IMR-90 (cell line): ENCODE results near the gene FBXO17. TPM values are rescaled to one million over a fixed set of nuclear protein-coding genes. Genes with fewer than 3 reads are reported as not detected.
"Not testable (repeated sequence)": the region's sequence is repeated elsewhere in the genome, so short reads cannot be mapped to it uniquely, and the experiment has no call there.

Source experiments
- ATAC-seq: fragments of 200-7000 bp; cut with Tn5 transposase; 2 replicates; pipeline ENCODE4 v1.9.1; 2020; ENCODE audit warnings: low read depth, mild to moderate bottlenecking, moderate library complexity
- BruUV-seq: library from RNA; stranded (reverse); fragments of 400-500 nt; replicated peaks from 2 replicates; lab custom pipeline; 2021; lab: Mats Ljungman, UMichigan
- CTCF ChIA-PET: fragments of 300-600 bp; formaldehyde crosslinking; extraction: SDS; loops from one replicate; lab custom pipeline; 2021; ENCODE audit warnings: antibody characterized with exemption; lab: Yijun Ruan, JAX
- POLR2A ChIA-PET: fragments of 300-600 bp; sonication (Branson Sonifier 250); formaldehyde crosslinking; loops from one replicate; lab custom pipeline; 2022; ENCODE audit warnings: antibody characterized with exemption; ENCODE audit not compliant: unreplicated experiment; lab: Charles Lee
- DNase-seq: peaks from one replicate; pipeline ENCODE4 v3.0.0; 2013
- H2AFZ ChIP-seq: replicated peaks from 2 replicates; pipeline ENCODE3; 2013; ENCODE audit warnings: low read length, mild to moderate bottlenecking; ENCODE audit not compliant: poor library complexity
- H2AK5ac ChIP-seq: 2 replicates; pipeline ENCODE4 v1.6.1; 2013; ENCODE audit warnings: low read depth, low read length, inconsistent platforms
- H2AK9ac ChIP-seq: replicated peaks from 2 replicates; pipeline ENCODE3; 2013; ENCODE audit warnings: mild to moderate bottlenecking, low read depth, low read length, moderate library complexity; ENCODE audit not compliant: poor library complexity
- H2BK120ac ChIP-seq: 2 replicates; pipeline ENCODE4 v1.6.1; 2013; ENCODE audit warnings: low read depth, low read length, inconsistent platforms
- H2BK15ac ChIP-seq: 3 replicates; pipeline ENCODE4 v1.6.1; 2013; ENCODE audit warnings: low read depth, low read length, inconsistent platforms
- H2BK20ac ChIP-seq: 2 replicates; pipeline ENCODE4 v1.6.1; 2013; ENCODE audit warnings: low read depth, mild to moderate bottlenecking, inconsistent platforms, low read length, moderate library complexity
- H2BK5ac ChIP-seq: 2 replicates; pipeline ENCODE4 v1.6.1; 2013; ENCODE audit warnings: mild to moderate bottlenecking, low read depth, low read length, inconsistent platforms; ENCODE audit not compliant: poor library complexity, severe bottlenecking
- H3K14ac ChIP-seq: replicated peaks from 2 replicates; pipeline ENCODE4 v1.6.1; 2013; ENCODE audit warnings: low read depth, low read length, inconsistent platforms
- H3K18ac ChIP-seq: 2 replicates; pipeline ENCODE4 v1.6.1; 2013; ENCODE audit warnings: low read depth, low read length, control low read depth
- H3K23ac ChIP-seq: 2 replicates; pipeline ENCODE4 v1.6.1; 2013; ENCODE audit warnings: low read depth, low read length, inconsistent platforms
- H3K27ac ChIP-seq: 2 replicates; pipeline ENCODE4 v1.5.1; 2013; ENCODE audit warnings: mild to moderate bottlenecking, control low read depth, low read length; ENCODE audit not compliant: insufficient read depth
- H3K27me3 ChIP-seq: 2 replicates; pipeline ENCODE4 v1.6.1; 2013; ENCODE audit warnings: low read length; ENCODE audit not compliant: control insufficient read depth, insufficient read depth
- H3K36me3 ChIP-seq: 2 replicates; pipeline ENCODE4 v1.6.1; 2013; ENCODE audit warnings: low read length, mixed read lengths; ENCODE audit not compliant: control insufficient read depth, insufficient read depth
- H3K4ac ChIP-seq: 2 replicates; pipeline ENCODE4 v1.6.1; 2013; ENCODE audit warnings: low read depth, low read length, inconsistent platforms
- H3K4me1 ChIP-seq: 2 replicates; pipeline ENCODE4 v1.6.1; 2013; ENCODE audit warnings: low read length, mixed read lengths; ENCODE audit not compliant: control insufficient read depth, insufficient read depth
- H3K4me2 ChIP-seq: 2 replicates; pipeline ENCODE4 v1.6.1; 2013; ENCODE audit warnings: low read depth, mild to moderate bottlenecking, control low read depth, low read length, moderate library complexity
- H3K4me3 ChIP-seq: 2 replicates; pipeline ENCODE4 v1.5.1; 2013; ENCODE audit warnings: low read depth, mild to moderate bottlenecking, control low read depth, low read length, moderate library complexity; ENCODE audit not compliant: insufficient read depth
- H3K56ac ChIP-seq: 2 replicates; pipeline ENCODE4 v1.6.1; 2013; ENCODE audit warnings: low read length, inconsistent platforms; ENCODE audit not compliant: insufficient read depth; ENCODE audit errors: extremely low read depth
- H3K79me1 ChIP-seq, 2 experiments: 2 replicates each; pipeline ENCODE4 v1.6.1; 2013; ENCODE audit warnings: low read length in 2 of 2, inconsistent platforms in 1 of 2, low read depth in 1 of 2
- H3K9ac ChIP-seq: 2 replicates; pipeline ENCODE4 v1.6.1; 2013; ENCODE audit warnings: low read depth, low read length, control low read depth
- H3K9me1 ChIP-seq: 2 replicates; pipeline ENCODE4 v1.6.1; 2013; ENCODE audit warnings: low read length, inconsistent platforms; ENCODE audit not compliant: insufficient read depth
- H3K9me3 ChIP-seq: 2 replicates; pipeline ENCODE4 v1.6.1; 2013; ENCODE audit warnings: low read length; ENCODE audit not compliant: control insufficient read depth, insufficient read depth
- H4K20me1 ChIP-seq: 2 replicates; pipeline ENCODE4 v1.6.1; 2013; ENCODE audit warnings: low read length, inconsistent platforms; ENCODE audit not compliant: insufficient read depth
- H4K5ac ChIP-seq: 2 replicates; pipeline ENCODE4 v1.6.1; 2013; ENCODE audit warnings: mild to moderate bottlenecking, low read depth, low read length, control low read depth
- H4K8ac ChIP-seq, 2 experiments: 2 replicates each; pipeline ENCODE4 v1.6.1; 2013; ENCODE audit warnings: low read depth in 2 of 2, low read length in 2 of 2, control low read depth in 1 of 2, inconsistent platforms in 1 of 2
- H4K91ac ChIP-seq: 2 replicates; pipeline ENCODE4 v1.6.1; 2013; ENCODE audit warnings: low read depth, low read length, inconsistent platforms; ENCODE audit not compliant: insufficient read depth
- WGBS, 2 experiments: methylation state at CpG; one replicate each; pipeline versions ENCODE4 v1.1.5 to v1.1.7; 2013; ENCODE audit warnings: missing lambda C conversion rate in 2 of 2; ENCODE audit not compliant: insufficient read length in 1 of 2; ENCODE audit errors: extremely low coverage in 2 of 2; 5-methylcytosine and 5-hydroxymethylcytosine counted together
- dilution Hi-C: fragments of 300-500 bp; cut with HindIII; formaldehyde crosslinking; loops from one replicate; pipeline ENCODE4 v1.14.3; 2018; ENCODE audit warnings: low sequenced_read_pairs; ENCODE audit not compliant: unreplicated experiment
- in situ Hi-C: fragments of 300-500 bp; cut with MboI; formaldehyde crosslinking; loops from 3 replicates; pipeline ENCODE4 v1.14.3; 2019; ENCODE audit warnings: low sequenced_read_pairs, inconsistent platforms, mixed read lengths
- intact Hi-C: fragments of 100-400 bp; cut with micrococcal nuclease; formaldehyde crosslinking; loops from 2 replicates; pipeline ENCODE4 v1.10.0; 2022
- polyA plus RNA-seq, 3 experiments: library from polyadenylated mRNA; depleted of rRNA; stranded (reverse); fragments of >200 nt; gene quantifications; 2 replicates each; pipeline ENCODE4 v1.2.3, GENCODE V29; 2012; ENCODE audit warnings: low replicate concordance in 1 of 3
- total RNA-seq: library from RNA; depleted of rRNA; stranded (reverse); fragments of >200 nt; gene quantifications from 2 replicates; pipeline ENCODE4 v1.2.3, GENCODE V29; 2012

The FBXO17 gene
- total and polyA plus RNA-seq, 2 of the 4 experiments (the other 2 are of a cell fraction): 10.8 to 20.7 TPM

DNA sequence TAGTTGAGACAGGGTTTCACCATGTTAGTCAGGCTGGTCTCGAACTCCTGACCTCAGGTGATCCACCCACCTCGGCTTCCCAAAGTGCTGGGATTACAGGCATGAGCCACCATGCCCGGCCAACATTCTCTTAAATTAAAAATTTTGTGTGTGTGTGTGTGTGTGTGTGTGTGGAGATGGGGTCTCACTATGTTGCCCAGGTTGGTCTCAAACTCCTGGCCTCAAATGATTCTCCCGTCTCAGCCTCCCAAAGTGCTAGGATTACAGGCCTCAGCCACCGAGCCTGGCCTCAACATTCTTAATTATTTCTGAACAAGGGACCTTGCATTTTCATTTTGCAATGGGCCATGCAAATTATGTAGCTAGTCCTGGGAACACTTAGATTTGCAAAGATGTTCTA, 9.4 kb downstream of the FBXO17 start:
- H3K27me3 ChIP-seq, H2BK120ac ChIP-seq, H3K9me3 ChIP-seq, H3K14ac ChIP-seq, H3K4me3 ChIP-seq, dilution Hi-C loops, ATAC-seq, intact Hi-C loops, H4K91ac ChIP-seq, H2AK5ac ChIP-seq, H3K4ac ChIP-seq, H3K56ac ChIP-seq, H4K5ac ChIP-seq, H3K9ac ChIP-seq, H3K4me1 ChIP-seq, in situ Hi-C loops, CTCF ChIA-PET, H3K9me1 ChIP-seq, H4K20me1 ChIP-seq, H2AK9ac ChIP-seq, BruUV-seq, H2BK5ac ChIP-seq, H2BK20ac ChIP-seq, H4K8ac ChIP-seq, H3K4me2 ChIP-seq, H3K27ac ChIP-seq, H3K18ac ChIP-seq, DNase-seq, H2AFZ ChIP-seq, H3K36me3 ChIP-seq, H2BK15ac ChIP-seq, POLR2A ChIA-PET, H3K23ac ChIP-seq: not testable (repeated sequence)
- no CpG with 5 or more reads among the region's 5 CpGs for WGBS, 2 experiments
- peaks cover 6 to 29% of the 10 kb centered on the region in 2 experiments; a peak in 2 of 4 replicates for H3K79me1 ChIP-seq
